ENCODE measurements around the gene SERPING1. TPM values are rescaled to one million over a fixed set of nuclear protein-coding genes. Genes with fewer than 3 reads are reported as not detected.

The SERPING1 gene
- total RNA-seq, 1 experiment from 2014 or later, result 5.2 TPM

GRCh38 chr11:57640068-57640800 lies 42.7 kb downstream of the SERPING1 start:
- CTCF ChIA-PET, result interaction anchor here (0.5 to 2.9 kb wide), 8 partner anchors 8 to 295 kb away, joined by 3 to 50 read pairs (median 3); partner anchors contain the start of gene UBE2L6
- Histone ChIP-seq H3K27me3 (replicated peaks; ENCODE audit: insufficient read depth, low read depth, low read length, poor library complexity) (no peaks in the 10 kb centered on the region), H3K4me1 (ENCODE audit: insufficient read depth, low read length, poor library complexity, severe bottlenecking) (peaks cover 37% of the 10 kb centered on the region), H3K9me3 (ENCODE audit: low read depth, low read length, poor library complexity, severe bottlenecking) (no peaks in the 10 kb centered on the region), H3K36me3 (ENCODE audit: insufficient read depth, low read length, poor library complexity, severe bottlenecking) (peaks cover 9% of the 10 kb centered on the region), H3K4me3 (ENCODE audit: low read depth, low read length, poor library complexity, severe bottlenecking) (peak overlapping the region; percentile 72), H3K27ac (ENCODE audit: low read depth, low read length, poor library complexity, severe bottlenecking) (peak overlapping the region; percentile 97)
- intact Hi-C loops (cut with micrococcal nuclease; ENCODE audit: unreplicated experiment), result loop anchor here (10.0 kb wide), 3 partner anchors 145 to 935 kb away; partner anchors contain the start of genes LPXN and ZFP91
- DNase-seq (ENCODE audit: low spot score), result no peak
- no TSS peak for BruUV-seq (replicated peaks)
- POLR2A ChIA-PET (ENCODE audit: low non-redundant PET), result interaction anchor here (0.6 to 0.9 kb wide), 4 partner anchors 21 to 74 kb away, joined by 3 to 11 read pairs (median 4); partner anchors contain the start of gene UBE2L6
- TF ChIP-seq EZH2 (IDR thresholded peaks at IDR 0.05; ENCODE audit: borderline replicate concordance, low read depth, low read length, poor library complexity, severe bottlenecking), result no peak
- TF ChIP-seq CTCF (conservative IDR thresholded peaks at IDR 0.05; ENCODE audit: low read depth, low read length), result 0 out of 2 replicates have a peak, but pooled peaks have one; percentile 3

GRCh38 chr11:57641011-57641807 lies 43.7 kb downstream of the SERPING1 start:
- H3K4me1 ChIP-seq (ENCODE audit: insufficient read depth, low read length, poor library complexity, severe bottlenecking), result peaks cover 46% of the 10 kb centered on the region
- POLR2A ChIA-PET (ENCODE audit: low non-redundant PET), result interaction anchor here (0.6 to 0.9 kb wide), 6 partner anchors 12 to 149 kb away, joined by 3 to 11 read pairs (median 4); partner anchors contain the start of gene UBE2L6
- H3K27ac ChIP-seq (ENCODE audit: low read depth, low read length, poor library complexity, severe bottlenecking), result peak overlapping the region; percentile 97

More at GRCh38 chr11:57641011-57641807, 43.7 kb downstream of the SERPING1 start:
- no TSS peak for BruUV-seq (replicated peaks)
- DNase-seq (ENCODE audit: low spot score), result peak; percentile 85
- intact Hi-C loops (cut with micrococcal nuclease; ENCODE audit: unreplicated experiment), result loop anchor here (1.0 to 10.0 kb wide), 5 partner anchors 73 to 934 kb away; partner anchors contain the start of genes LPXN and ZFP91
- TF ChIP-seq EZH2 (IDR thresholded peaks at IDR 0.05; ENCODE audit: borderline replicate concordance, low read depth, low read length, poor library complexity, severe bottlenecking), result no peak
- peak; percentile 68 for TF ChIP-seq CTCF (conservative IDR thresholded peaks at IDR 0.05; ENCODE audit: low read depth, low read length)
- Histone ChIP-seq H3K9me3 (ENCODE audit: low read depth, low read length, poor library complexity, severe bottlenecking) (no peaks in the 10 kb centered on the region), H3K36me3 (ENCODE audit: insufficient read depth, low read length, poor library complexity, severe bottlenecking) (peaks cover 9% of the 10 kb centered on the region), H3K27me3 (replicated peaks; ENCODE audit: insufficient read depth, low read depth, low read length, poor library complexity) (no peaks in the 10 kb centered on the region), H3K4me3 (ENCODE audit: low read depth, low read length, poor library complexity, severe bottlenecking) (peak overlapping the region; percentile 5)
- CTCF ChIA-PET, result interaction anchor here (0.5 to 2.9 kb wide), 15 partner anchors 9 to 295 kb away, joined by 3 to 50 read pairs (median 4); partner anchors contain the start of gene UBE2L6

All from A673 (cell line).